H1 (cell line): ENCODE results near the gene PHRF1. TPM values are rescaled to one million over a fixed set of nuclear protein-coding genes. Genes with fewer than 3 reads are reported as not detected.

Source experiments
- BACH1 ChIP-seq: IDR thresholded peaks from 2 replicates; pipeline ENCODE4 v1.6.1; 2012; ENCODE audit warnings: low read length, improper control_type of control experiment
- CTBP2 ChIP-seq: IDR thresholded peaks from 2 replicates; pipeline ENCODE4 v1.7.0; 2011; ENCODE audit warnings: borderline replicate concordance, mild to moderate bottlenecking, moderate library complexity, mixed read lengths, low read length; ENCODE audit not compliant: insufficient read depth, insufficient read length
- EP300 ChIP-seq, 2 experiments: IDR thresholded peaks; 1 replicate in 1 of 2; 2 replicates in 1 of 2; pipeline ENCODE4 v1.6.1; 2011 to 2012; ENCODE audit warnings: low read depth in 2 of 2, low read length in 2 of 2, mild to moderate bottlenecking in 2 of 2, borderline replicate concordance in 1 of 2, inconsistent platforms in 1 of 2, moderate library complexity in 1 of 2
- MAFK ChIP-seq: IDR thresholded peaks from 2 replicates; pipeline ENCODE4 v1.6.1; 2012; ENCODE audit warnings: low read depth, mild to moderate bottlenecking, improper control_type of control experiment, low read length
- RAD21 ChIP-seq, 2 experiments: IDR thresholded peaks in 1 of 2; conservative IDR thresholded peaks in 1 of 2; 2 replicates each; pipeline ENCODE4 v1.6.1; 2011; ENCODE audit warnings: low read depth in 2 of 2, low read length in 2 of 2, improper control_type of control experiment in 1 of 2, inconsistent platforms in 1 of 2, mild to moderate bottlenecking in 1 of 2, moderate library complexity in 1 of 2
- RXRA ChIP-seq: IDR thresholded peaks from 2 replicates; pipeline ENCODE4 v1.6.1; 2011; ENCODE audit warnings: low read depth, mild to moderate bottlenecking, low read length, moderate library complexity; ENCODE audit not compliant: insufficient read depth
- polyA plus RNA-seq, 7 experiments: library from polyadenylated mRNA; depleted of rRNA in 3 of 7; stranded (reverse) in 5 of 7; unstranded in 2 of 7; fragments of >200 nt in 5 of 7; fragments of 200-250 nt in 2 of 7; gene quantifications; 1 replicate in 5 of 7; 2 replicates in 1 of 7; 4 replicates in 1 of 7; pipeline versions ENCODE4 v1.2.1 to v1.2.3, GENCODE V29; 2011 to 2013; ENCODE audit warnings: missing spikeins in 2 of 7, mixed read lengths in 2 of 7
- total RNA-seq: library from RNA; stranded (reverse); fragmentation: NEBNext Ultra II Directional; extraction: Animal tissue kit (Norgen Biotek cat#: 25700); gene quantifications from 2 replicates; pipeline ENCODE4 v1.2.1, GENCODE V29; 2021
- TF ChIP-seq, protein P1 (sequence below): IDR thresholded peaks from 2 replicates; pipeline ENCODE4 v1.6.1; 2012; ENCODE audit warnings: low read length, inconsistent platforms

PHRF1 gene
- total and polyA plus RNA-seq, 2 of the 8 experiments (the other 6 are each of a cell fraction or from before 2014, with no cell fraction given), result 13.4 to 37.3 TPM

- TF ChIP-seq RAD21 (IDR thresholded peaks at IDR 0.05 in 1 of 2, conservative IDR thresholded peaks at IDR 0.05 in 1 of 2; ENCODE audit: low read depth in 2 of 2, low read length in 2 of 2) (no peak), RXRA (no peak), BACH1 (no peak), MAFK (no peak), CTBP2 (no peak), EP300 (IDR thresholded peaks at IDR 0.05; ENCODE audit: borderline replicate concordance in 1 of 2, low read depth in 2 of 2, low read length in 2 of 2) (no peak)
- TF ChIP-seq, protein P1, sequence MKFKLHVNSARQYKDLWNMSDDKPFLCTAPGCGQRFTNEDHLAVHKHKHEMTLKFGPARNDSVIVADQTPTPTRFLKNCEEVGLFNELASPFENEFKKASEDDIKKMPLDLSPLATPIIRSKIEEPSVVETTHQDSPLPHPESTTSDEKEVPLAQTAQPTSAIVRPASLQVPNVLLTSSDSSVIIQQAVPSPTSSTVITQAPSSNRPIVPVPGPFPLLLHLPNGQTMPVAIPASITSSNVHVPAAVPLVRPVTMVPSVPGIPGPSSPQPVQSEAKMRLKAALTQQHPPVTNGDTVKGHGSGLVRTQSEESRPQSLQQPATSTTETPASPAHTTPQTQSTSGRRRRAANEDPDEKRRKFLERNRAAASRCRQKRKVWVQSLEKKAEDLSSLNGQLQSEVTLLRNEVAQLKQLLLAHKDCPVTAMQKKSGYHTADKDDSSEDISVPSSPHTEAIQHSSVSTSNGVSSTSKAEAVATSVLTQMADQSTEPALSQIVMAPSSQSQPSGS, result no peak
- TF ChIP-seq, all 59 proteins: peak for 3
These were observed 37.2 kb downstream of the PHRF1 start (continued) for GRCh38 chr11:613369-613968.
